Fibroblast of upper back skin (primary cell): Measurements from ENCODE around the gene PPIL4.

ENCODE experiments used
- DNase-seq: peaks from one replicate; pipeline ENCODE4 v3.0.0-alpha.2; 2013

The PPIL4 gene

GRCh38 chr6:149457316-149457884 lies 88.4 kb downstream of the PPIL4 start:
- no peak for DNase-seq

GRCh38 chr6:149456311-149457021 lies 89.4 kb downstream of the PPIL4 start:
- DNase-seq = no peak

DNA sequence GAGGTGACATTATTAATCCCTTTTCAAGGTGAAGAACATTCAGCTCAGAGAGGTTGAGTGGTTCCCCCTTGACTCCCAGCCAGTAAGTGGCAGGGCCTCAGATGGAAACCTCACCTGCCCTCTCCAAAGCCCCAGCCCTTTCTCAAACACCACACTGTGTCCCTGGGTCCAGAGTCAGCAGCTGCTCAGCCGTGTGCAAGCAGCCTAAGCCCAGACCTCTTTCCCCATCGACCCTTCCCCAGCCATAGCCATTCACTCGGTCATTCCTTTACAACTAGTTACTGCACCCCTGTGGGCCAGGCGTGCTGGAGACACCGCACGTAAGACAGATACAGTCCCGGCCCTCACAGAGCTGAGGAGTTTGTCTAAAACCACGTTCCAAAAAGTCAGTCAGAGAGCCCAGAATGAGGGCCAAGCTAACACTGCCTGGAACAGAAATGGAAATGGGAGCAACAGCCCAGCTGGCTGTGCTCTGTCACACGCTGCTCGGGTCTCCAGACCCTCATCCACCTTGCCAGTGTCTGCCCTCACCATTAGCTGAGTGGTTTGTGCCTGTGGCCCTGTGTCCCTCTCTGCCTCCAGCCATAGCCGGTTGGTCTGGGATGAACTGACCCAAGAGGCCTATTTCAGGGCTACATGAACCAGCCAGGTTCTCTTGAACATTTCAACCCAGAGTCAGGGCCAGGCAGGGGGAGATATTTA lies 90.7 kb downstream of the PPIL4 start:
- DNase-seq = no peak
